GM21526 (cell line): Measurements from ENCODE around the gene ESR2.
"Not testable (repeated sequence)": the region's sequence is repeated elsewhere in the genome, so short reads cannot be mapped to it uniquely, and the experiment has no call there.

Experiments
- ATAC-seq: cut with Tn5 transposase; IDR thresholded peaks from one replicate; pipeline ENCODE4 v1.9.1; 2021; ENCODE audit warnings: moderate library complexity; ENCODE audit not compliant: unreplicated experiment, low FRiP score

The ESR2 gene

DNA sequence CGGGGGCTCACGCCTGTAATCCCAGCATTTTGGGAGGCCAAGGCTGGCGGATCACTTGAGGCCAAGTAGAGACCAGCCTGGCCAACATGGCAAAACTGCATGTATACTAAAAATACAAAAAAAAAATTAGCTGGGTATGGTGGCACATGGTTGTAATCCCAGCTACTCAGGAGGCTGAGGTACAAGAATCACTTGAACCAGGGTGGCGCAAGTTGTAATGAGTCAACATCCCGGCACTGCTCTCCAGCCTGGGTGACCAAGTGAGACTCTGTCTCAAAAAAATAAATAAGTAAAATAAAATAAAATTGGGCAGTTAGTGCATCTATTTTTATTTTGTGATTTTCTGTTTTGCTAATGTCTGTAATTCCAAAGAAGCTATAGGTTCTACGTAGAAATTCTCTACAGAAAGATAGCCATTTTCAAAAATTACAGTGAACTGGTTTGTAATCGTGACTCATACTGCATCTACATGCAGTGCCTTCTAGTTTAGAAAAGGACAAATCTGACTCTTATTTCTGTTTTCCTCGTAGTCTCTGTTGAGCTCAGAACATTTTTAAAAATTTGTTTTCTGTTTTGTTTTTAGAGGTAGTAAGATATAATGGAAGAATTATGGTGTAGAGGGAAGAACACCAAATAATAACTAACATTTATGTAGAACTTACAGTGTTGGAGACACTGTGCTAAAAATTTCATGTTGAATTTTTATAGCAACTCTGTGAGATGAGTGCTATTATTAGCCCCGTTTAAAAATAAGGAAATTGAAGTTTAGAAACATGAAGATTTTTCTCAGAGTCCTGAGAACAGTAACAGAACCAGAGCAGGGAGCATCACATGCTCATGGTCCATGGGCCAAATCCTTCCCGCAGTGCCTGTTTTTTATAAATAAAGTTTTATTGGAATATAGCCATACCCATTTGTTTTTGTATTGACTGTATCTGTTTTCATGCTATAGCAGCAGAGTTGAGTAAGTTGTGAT lies 240.2 kb downstream of the ESR2 start:
- no peak for ATAC-seq

GRCh38 chr14:64049616-64050381 lies 244.4 kb downstream of the ESR2 start:
- ATAC-seq: no peak

GRCh38 chr14:64045091-64045490 lies 249.1 kb downstream of the ESR2 start:
- ATAC-seq: no peak

DNA sequence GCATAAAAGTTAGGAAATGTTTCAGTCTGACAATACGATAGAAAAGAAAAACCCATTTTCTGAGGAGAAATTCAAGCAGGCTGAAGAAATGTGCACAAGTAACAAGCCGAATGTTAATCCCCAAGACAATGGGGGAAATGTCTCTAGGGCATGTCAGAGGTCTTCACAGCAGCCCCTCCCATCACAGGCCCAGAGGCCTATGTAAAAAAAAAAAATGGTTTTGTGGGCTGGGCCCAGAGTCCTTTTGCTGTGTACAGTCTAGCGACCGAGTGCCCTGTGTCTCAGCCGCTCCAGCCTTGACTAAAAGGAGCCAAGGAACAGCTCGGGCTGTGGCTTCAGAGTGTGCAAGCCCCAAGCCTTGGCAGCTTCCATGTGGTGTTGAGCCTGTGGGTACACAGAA lies 250.9 kb downstream of the ESR2 start:
- not testable (repeated sequence) for ATAC-seq

DNA sequence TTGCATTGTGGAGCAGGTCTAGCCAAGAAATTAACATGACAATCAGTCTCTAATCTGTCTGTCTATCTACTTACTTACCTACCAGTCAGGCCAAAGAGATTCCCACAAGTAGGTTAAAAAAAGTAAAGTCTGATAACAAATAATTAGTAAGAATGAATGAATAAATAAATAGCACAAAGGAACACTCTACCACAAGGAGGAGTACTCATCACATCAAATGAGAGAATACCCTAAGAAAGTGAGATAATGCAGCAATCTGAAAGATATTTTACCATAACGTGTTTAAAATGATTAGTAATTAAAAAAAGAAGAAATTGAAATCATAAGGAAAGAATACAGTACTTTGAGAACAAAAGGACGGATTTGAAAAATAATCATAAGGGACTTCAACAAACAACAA lies 254.1 kb downstream of the ESR2 start:
- ATAC-seq: no peak

DNA sequence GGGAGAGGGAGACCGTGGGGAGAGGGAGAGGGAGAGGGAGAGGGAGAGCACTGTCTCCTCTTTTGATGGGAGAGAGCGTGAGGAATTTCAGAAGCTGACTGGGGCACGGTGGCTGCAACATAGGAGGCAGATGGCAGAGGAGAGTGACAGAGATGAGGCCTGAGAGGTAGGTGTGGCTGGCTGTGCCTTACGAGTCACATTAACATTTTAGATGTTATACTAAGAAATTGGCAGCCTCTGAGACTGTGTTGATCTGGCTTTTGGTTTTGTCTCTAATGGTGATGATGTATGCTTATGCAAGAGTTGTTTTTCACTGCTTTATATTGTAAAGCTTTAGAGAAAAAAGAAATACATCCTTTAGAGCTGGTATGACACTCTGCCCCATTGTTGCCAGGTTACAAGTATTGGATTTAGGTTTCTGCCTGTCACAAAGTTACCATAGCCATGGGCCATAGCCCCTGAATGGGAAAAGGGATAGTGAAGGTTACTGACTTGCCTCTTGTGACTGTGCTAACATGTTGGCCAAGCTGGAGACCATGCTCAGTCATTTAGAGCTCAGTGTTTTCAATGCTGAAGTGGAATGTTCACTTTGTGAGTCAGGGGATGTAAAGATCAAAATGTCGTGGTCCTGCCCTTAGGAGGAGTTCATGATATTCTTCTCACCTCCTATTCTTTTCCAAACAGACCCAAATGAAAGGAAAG lies 255.2 kb downstream of the ESR2 start:
- no peak for ATAC-seq

DNA sequence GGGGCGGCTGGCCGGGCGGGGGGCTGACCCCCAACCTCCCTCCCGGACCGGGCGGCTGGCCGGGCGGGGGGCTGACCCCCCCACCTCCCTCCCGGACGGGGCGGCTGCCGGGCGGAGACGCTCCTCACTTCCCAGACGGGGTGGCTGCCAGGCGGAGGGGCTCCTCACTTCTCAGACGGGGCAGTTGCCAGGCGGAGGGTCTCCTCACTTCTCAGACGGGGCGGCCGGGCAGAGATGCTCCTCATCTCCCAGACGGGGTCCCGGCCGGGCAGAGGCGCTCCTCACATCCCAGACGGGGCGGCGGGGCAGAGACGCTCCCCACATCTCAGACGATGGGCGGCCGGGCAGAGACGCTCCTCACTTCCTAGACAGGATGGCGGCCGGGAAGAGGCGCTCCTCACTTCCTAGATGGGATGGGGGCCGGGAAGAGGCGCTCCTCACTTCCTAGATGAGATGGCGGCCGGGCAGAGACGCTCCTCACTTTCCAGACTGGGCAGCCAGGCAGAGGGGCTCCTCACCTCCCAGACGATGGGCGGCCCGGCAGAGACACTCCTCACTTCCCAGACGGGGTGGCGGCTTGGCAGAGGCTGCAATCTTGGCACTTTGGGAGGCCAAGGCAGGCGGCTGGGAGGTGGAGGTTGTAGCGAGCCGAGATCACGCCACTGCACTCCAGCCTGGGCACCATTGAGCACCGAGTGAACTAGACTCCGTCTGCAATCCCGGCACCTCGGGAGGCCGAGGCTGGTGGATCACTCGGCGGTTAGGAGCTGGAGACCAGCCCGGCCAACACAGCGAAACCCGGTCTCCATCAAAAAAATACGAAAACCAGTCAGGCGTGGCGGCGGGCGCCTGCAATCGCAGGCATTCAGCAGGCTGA lies 256.1 kb downstream of the ESR2 start:
- ATAC-seq: not testable (repeated sequence)

DNA sequence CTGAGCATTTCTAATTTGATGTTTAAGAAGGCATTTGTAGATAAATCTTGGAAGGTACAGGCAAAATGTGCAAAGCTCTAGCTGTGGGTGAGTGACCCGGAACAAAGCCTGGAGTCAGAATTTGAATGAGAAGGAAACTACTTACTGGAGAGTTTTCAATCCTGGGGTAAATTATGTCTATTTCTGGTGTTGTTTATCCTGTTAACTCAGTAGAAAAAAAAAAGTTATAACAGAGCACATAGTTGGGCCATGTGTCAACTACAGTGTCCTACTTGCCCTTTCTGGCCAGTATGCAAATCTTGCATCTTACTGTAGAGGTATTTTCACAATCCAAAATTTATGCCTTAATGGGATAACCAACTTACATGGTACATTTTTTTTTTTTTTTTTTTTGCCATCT lies 259.0 kb downstream of the ESR2 start:
- ATAC-seq: no peak
